GM19043 (cell line): ENCODE results near the gene GABRB2.
"Not testable (repeated sequence)": the region's sequence is repeated elsewhere in the genome, so short reads cannot be mapped to it uniquely, and the experiment has no call there.

Experiments
- ATAC-seq: cut with Tn5 transposase; IDR thresholded peaks from one replicate; pipeline ENCODE4 v1.9.1; 2021; ENCODE audit warnings: low read depth; ENCODE audit not compliant: unreplicated experiment

GABRB2 gene

DNA sequence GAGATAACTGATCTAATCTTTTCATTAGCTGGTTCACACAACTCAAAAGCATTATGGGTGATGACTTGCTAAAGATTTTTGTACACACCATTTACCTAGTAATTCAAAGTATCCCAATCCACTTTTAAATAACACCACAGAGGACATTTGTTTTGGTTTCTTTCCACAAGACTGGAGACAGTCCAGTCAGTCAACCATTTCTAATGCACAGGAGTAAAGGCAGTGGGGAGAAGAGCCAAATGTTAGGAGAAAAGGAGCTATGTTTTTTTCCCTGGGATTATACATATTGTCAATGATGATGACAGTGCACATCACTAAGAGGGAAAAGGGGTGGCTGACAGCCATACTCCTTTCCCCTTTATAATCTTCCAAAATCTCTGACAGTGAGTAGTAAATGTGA lies 240.9 kb downstream of the GABRB2 start:
- no peak for ATAC-seq

DNA sequence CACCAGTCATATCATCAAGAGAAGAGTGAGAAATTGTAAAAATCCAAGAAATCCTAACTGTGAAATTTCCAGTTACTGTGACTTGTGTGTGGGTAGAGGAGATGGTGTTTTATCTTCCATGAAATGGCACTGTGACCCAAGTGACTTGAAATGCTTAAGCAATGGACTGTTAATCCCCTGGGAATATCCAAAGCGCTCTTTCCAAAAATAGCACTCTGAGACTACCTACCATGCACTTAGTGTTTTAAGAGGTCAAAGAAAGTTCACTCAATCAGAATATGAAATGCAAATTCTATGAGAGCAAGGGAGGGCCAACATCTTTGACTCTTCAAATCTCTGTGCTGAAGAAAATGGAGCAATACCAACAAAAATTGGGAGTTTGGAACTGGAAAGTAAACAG lies 244.0 kb downstream of the GABRB2 start:
- ATAC-seq, result no peak

DNA sequence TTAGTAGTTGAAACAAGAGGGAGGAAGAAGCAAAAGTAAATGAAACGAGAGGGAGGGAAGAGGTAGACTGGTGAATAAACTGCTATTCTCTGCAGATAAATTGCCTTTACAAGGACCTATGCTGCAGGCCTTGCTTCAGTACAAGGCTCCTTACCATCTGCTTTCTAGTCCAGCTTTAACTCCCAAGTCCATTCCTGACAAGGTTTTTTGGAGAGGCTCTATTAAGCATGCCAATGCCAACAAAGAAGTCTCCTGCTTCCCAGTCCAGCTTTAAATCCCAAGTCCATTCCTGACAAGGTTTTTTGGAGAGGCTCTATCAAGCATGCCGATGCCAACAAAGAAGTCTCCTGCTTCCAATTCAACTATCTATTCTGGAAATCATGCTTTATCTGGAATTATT lies 244.9 kb downstream of the GABRB2 start:
- ATAC-seq, result no peak

DNA sequence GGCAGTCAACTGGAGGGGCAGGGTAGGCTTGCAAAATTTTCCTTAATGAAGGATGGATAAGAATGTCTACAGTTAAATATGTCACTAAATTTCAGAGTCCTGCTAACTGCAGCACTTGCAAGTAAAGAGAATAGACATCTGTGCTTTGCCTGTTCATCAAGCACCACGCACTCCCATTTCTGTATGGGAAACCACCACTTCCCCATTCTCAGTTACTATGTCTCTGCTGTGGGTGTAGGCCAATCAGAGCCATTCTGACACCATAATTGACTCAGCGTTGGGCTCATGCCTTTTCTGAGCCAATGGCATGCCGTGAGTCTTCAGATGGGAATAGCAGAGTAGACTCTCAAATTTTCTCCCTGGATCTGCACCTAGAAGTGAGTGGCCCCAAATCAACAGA lies 247.5 kb downstream of the GABRB2 start:
- peak; percentile 92 for ATAC-seq

DNA sequence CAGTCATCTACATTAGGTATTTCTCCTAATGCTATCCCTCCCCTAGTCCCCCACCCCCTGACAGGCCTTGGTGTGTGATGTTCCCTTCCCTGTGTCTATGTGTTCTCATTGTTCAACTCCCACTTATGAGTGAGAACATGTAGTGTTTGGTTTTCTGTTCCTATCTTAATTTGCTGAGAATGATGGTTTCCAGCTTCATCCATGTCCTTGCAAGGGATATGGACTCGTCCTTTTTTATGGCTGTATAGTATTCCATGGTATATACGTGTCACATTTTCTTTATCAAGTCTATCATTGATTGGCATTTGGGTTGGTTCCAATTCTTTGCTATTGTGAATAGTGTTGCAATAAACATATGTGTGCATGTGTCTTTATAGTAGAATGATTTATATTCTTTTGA lies 249.1 kb downstream of the GABRB2 start:
- ATAC-seq, result not testable (repeated sequence)

GRCh38 chr5:161295721-161296250 lies 250.7 kb downstream of the GABRB2 start:
- no peak for ATAC-seq

DNA sequence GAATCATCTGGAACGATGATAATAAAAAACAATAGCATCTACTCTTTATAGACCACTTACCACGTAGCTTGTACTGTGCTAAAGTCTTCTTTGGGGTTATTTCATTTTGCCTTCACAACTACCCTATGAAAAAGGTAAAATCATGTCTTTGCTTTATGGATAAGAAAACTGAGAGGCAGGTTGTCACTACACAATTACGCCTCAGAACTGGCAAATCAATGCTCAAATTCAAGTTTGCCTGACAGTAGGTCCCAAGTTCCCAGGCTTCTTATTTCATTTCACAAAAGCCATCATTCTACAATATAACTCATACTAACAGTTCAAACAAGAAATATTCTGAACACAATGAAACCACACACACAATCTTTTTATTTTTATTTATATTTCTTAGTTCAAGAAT lies 258.5 kb downstream of the GABRB2 start:
- no peak for ATAC-seq

DNA sequence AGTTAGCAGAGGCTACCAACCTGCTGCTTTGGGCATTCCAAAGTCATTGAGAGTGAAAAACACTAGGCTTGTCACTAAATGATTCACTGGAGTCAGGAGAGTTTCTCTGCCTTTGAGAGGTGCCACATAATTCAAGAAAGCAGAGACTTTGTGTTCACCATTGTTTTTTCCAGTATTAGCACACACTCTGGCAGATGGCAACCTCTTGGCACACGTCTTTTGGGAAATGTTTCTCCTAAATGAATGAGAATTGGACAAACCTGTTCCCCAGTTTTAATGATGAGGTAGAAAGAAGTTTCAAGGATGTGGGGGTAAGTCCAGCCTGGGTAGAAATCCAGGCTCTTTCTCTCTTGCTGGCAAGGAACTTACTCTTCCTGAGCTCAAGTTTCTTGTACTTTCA lies 259.1 kb downstream of the GABRB2 start:
- ATAC-seq, result no peak

DNA sequence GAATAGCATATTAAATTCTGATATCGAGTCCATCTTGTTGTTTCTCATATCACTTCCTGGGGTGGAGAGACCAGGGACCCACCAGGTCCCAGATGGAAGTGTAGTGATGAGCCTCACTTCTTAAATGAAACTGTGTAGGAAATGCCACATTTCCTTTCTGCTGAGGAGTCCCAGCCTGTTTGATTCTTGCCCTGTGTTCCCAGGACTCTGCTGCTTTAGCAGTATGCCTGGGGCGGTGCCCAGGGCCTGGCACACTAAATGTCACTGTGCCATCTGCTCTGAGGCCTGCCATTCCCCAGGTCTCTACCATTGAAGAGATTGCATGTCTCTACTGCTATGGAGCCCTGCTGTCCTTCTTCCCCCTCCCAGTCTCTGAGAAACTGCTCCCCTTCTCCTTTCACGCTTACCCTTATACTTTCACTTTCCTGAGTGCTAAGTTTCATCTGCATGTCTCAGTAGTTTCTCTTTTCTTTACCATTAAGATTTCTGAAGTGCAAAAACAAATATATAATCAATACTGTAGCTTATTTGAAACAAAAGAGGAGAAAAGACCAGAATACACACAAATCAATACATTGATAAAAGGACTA lies 260.4 kb downstream of the GABRB2 start:
- peak; percentile 97 for ATAC-seq

- ATAC-seq, result no peak
These were observed 262.1 kb downstream of the GABRB2 start for GRCh38 chr5:161284445-161284844.

DNA sequence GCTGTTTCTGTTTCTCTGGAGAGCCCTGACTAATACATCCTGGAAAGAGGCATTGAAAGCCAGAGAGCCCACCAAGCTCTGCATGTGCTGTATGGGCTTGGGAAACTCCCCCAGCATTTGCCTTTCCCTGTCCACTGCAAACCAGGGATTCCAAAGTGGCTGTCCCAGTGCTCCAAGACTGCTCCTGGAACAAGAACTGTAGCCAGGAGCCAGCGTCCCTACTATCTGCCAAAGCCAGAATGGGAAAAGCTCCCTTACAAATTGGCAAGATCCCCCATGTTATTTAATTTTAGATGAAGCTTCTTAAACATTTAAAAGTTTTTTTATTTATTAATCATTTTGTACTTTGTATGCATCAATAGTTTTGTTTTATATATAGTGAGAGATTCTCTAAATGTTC lies 263.2 kb downstream of the GABRB2 start:
- no peak for ATAC-seq

GRCh38 chr5:161278739-161279660 lies 267.5 kb downstream of the GABRB2 start:
- no peak for ATAC-seq

DNA sequence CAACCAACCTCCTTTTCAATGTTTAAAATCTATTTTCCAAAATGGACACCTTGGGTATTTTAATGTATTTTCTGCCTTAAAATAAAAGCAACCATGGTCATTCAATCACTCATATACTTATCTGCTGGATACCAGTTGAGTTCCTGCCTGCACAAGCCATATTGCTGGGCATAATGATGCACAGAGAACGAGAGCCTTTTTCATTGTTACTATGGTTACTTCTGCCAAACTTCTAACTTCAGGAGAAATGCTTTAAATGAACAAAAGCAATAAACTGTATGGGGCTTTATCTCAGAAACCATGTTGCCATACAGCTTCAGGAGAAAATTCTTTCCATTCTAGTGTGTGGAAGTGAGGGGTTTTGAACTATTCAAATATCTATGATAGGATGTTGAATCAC lies 269.5 kb downstream of the GABRB2 start:
- ATAC-seq, result no peak

GRCh38 chr5:161274951-161275350 lies 271.6 kb downstream of the GABRB2 start:
- no peak for ATAC-seq

GRCh38 chr5:161273410-161273809 lies 273.1 kb downstream of the GABRB2 start:
- no peak for ATAC-seq

- no peak for ATAC-seq
These were observed 274.7 kb downstream of the GABRB2 start for GRCh38 chr5:161271816-161272215.

GRCh38 chr5:161269125-161269524 lies 277.4 kb downstream of the GABRB2 start:
- no peak for ATAC-seq

- no peak for ATAC-seq
These were observed 279.6 kb downstream of the GABRB2 start for GRCh38 chr5:161266954-161267353.

DNA sequence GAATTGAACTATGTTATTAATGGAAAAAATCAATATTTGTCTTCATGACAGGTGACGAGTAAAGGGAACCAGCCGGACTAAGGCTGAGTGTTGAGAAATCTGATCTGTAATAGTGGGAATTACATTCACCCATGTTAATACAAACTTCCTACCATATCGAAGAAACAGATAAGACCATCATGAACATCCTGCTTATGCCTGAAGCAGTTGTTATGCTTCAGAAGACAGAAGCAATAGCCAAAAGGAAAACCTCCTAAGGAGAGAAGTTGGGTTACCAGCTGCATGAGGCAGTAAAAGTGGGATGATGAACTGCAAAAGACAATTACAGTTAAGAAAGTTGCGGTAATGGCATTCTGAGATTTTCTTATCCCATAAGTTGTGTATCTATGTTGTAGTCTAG lies 281.5 kb downstream of the GABRB2 start:
- no peak for ATAC-seq

- ATAC-seq, result no peak
These were observed 283.3 kb downstream of the GABRB2 start for GRCh38 chr5:161263191-161263590.

DNA sequence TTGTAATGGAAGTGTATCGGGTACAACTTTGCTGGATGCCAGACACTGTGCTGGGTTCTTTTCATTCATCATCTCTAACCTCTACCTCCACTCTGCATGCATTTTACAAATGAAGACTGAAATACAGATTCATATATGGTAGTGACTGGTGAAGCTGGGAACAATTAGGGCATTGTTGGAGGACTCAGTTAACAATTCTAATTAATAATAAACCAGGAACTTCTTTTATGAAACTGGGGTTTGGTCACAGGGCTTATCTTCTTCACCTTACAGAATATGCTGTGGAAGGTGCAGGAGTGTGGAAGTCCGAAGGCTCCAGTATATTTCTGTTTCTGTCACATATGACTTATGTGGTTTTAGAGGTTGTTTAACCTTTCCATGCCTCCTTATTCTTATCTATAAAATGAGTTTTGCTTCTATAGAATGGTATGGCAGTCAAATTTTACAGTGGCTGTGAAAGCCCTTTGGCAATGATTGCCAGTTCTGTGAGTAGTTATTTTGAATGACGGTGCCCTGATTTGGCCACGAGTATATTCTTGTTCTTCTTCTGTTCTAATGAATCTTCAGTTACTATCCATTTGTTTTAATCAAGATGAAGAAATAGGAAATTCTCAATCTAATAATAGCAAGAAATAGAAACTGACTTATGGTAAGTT lies 284.7 kb downstream of the GABRB2 start:
- peak; percentile 47 for ATAC-seq
